Fibroblast of the aortic adventitia (primary cell): ENCODE data around the gene NFIA. TPM values are rescaled to one million over a fixed set of nuclear protein-coding genes. Genes with fewer than 3 reads are reported as not detected.
"Not testable (repeated sequence)": the region's sequence is repeated elsewhere in the genome, so short reads cannot be mapped to it uniquely, and the experiment has no call there.

Experiments used
- DNase-seq: peaks from one replicate; pipeline ENCODE4 v3.0.0-alpha.2; 2010; ENCODE audit warnings: low read depth
- H3K4me3 ChIP-seq: 2 replicates; pipeline ENCODE4 v1.5.1; 2011; ENCODE audit warnings: low read depth, mild to moderate bottlenecking, control low read depth, low read length, moderate library complexity
- CTCF ChIP-seq: IDR thresholded peaks from 2 replicates; pipeline ENCODE4 v1.5.1; 2011; ENCODE audit warnings: mild to moderate bottlenecking, low read length, control low read depth, inconsistent platforms; ENCODE audit not compliant: insufficient read depth
- total RNA-seq: library from RNA; depleted of rRNA; stranded (reverse); fragments of >200 nt; gene quantifications from 2 replicates; pipeline ENCODE4 v1.2.3, GENCODE V29; 2012; ENCODE audit warnings: low replicate concordance

Gene NFIA
- total RNA-seq, 1 donor = 32.0 TPM

- no peak overlapping the region for H3K4me3 ChIP-seq
- no peak for DNase-seq
- TF ChIP-seq CTCF = no peak
Observed at GRCh38 chr1:61457526-61458040, 375.2 kb downstream of the NFIA start.

- TF ChIP-seq CTCF = no peak
- no peak overlapping the region for H3K4me3 ChIP-seq
- DNase-seq = no peak
Observed at GRCh38 chr1:61459345-61459744, 377.0 kb downstream of the NFIA start.

- no peak for TF ChIP-seq CTCF
- no peak for DNase-seq
- H3K4me3 ChIP-seq = no peak overlapping the region
Observed at GRCh38 chr1:61460191-61460590, 377.8 kb downstream of the NFIA start.

GRCh38 chr1:61461406-61462384, 379.3 kb downstream of the NFIA start:
- no peak overlapping the region for H3K4me3 ChIP-seq
- TF ChIP-seq CTCF = no peak
- no peak for DNase-seq

- no peak overlapping the region for H3K4me3 ChIP-seq
- TF ChIP-seq CTCF = no peak
- DNase-seq = no peak
Observed at GRCh38 chr1:61462628-61463027, 380.3 kb downstream of the NFIA start.

- H3K4me3 ChIP-seq = no peak overlapping the region
- no peak for DNase-seq
- TF ChIP-seq CTCF = no peak
Observed at GRCh38 chr1:61463220-61463619, 380.9 kb downstream of the NFIA start.

GRCh38 chr1:61467836-61468235, 385.5 kb downstream of the NFIA start:
- not testable (repeated sequence) for DNase-seq, H3K4me3 ChIP-seq
